ENCODE results near the gene SLC38A6. TPM values are rescaled to one million over a fixed set of nuclear protein-coding genes. Genes with fewer than 3 reads are reported as not detected.

Gene SLC38A6
- total RNA-seq (ENCODE audit: low replicate concordance), result 17.8 and 100 TPM in 2 replicates

DNA sequence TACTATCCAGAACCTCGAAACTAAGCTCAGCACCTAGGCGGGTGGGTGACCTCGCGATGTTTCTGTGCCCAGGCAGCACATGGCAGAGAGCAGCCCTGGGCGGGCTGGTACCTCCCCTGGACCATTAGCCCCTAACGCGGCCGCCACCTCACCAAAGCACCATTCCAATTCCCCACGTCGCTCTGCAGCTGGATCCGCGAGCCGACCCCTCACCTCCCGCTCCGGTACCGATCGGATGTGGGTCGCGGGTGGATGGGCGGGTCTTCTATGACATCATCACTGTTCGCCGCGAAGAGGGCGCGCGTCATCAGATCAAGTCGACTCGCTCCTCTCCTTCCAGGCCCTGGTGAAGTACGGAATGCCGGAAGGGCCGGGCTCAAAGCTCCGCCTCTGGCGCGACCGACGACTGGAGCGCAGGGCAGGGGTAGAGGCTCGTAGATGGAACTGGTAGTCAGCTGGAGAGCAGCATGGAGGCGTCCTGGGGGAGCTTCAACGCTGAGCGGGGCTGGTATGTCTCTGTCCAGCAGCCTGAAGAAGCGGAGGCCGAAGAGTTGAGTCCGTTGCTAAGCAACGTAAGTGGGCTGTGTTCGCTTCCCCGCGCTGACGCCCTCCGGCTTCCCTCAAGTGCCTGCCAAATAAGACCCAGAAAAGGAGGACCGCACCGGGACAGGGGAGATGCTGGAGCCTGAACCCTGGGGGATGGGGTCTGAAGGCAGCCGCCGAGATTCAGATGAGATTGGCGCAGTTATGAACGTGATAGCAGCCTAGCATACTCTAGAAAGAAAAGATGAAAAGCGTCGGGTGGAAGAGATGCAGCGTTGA is at the start of gene SLC38A6, which contains the start of gene TRMT5:
Gene SLC38A6 (plus strand): TSS at position 435 of the 822 bp plus-strand sequence. CDS start 33 bp downstream, at position 468.
Gene TRMT5 (minus strand): TSS at position 269 of the 822 bp plus-strand sequence. CDS start 106 bp downstream, at position 163.

Other genes starting within 250 kb of the SLC38A6 start
- 11.9 and 38.7 TPM in 2 replicates for gene MNAT1, start 246.5 kb upstream of the SLC38A6 start, total RNA-seq (ENCODE audit: low replicate concordance)
- 9.0 and 10.9 TPM in 2 replicates for gene TRMT5, start 166 bp upstream of the SLC38A6 start, total RNA-seq (ENCODE audit: low replicate concordance)